LNCAP (cell line): ENCODE results near the gene DTNBP1.

ENCODE experiments used
- CTCF ChIP-seq: fragments of 450-650 bp; IDR thresholded peaks from 2 replicates; pipeline ENCODE4 v1.5.1; 2017; ENCODE audit warnings: mild to moderate bottlenecking

Gene DTNBP1

DNA sequence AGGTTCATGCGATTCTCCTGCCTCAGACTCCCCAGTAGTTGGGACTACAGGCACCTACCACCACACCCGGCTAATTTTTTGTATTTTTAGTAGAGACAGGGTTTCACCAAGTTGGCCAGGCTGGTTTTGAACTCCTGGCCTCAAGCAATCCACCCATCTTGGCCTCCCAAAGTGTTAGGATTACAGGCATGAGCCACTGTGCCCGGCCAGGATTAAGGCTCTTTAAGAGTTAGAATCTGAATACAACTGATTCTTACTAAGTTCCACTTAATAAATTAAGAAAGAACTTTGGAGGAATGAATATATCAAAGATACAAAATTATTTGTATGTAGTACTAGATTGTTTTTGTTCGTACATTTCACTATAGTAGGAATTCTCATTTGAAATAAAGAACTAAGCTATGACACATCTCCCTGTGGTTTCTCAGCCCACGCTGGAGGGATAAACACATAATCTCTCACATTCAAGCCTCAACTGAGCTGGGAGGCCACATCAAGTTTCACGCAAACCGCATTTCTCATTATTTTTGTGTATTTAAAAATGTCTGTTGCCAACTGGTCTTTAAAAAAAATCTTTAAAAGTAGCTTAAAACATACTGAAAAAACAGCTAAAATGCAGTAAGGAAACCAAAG lies 34.2 kb downstream of the DTNBP1 start:
- no peak for TF ChIP-seq CTCF

- TF ChIP-seq CTCF = no peak
Observed at GRCh38 chr6:15627821-15628220, 35.0 kb downstream of the DTNBP1 start.

GRCh38 chr6:15626878-15627674 lies 35.8 kb downstream of the DTNBP1 start:
- TF ChIP-seq CTCF = no peak

GRCh38 chr6:15626160-15626559 lies 36.7 kb downstream of the DTNBP1 start:
- no peak for TF ChIP-seq CTCF

- TF ChIP-seq CTCF = peak; percentile 56
Observed at GRCh38 chr6:15623276-15624116, 39.3 kb downstream of the DTNBP1 start.

DNA sequence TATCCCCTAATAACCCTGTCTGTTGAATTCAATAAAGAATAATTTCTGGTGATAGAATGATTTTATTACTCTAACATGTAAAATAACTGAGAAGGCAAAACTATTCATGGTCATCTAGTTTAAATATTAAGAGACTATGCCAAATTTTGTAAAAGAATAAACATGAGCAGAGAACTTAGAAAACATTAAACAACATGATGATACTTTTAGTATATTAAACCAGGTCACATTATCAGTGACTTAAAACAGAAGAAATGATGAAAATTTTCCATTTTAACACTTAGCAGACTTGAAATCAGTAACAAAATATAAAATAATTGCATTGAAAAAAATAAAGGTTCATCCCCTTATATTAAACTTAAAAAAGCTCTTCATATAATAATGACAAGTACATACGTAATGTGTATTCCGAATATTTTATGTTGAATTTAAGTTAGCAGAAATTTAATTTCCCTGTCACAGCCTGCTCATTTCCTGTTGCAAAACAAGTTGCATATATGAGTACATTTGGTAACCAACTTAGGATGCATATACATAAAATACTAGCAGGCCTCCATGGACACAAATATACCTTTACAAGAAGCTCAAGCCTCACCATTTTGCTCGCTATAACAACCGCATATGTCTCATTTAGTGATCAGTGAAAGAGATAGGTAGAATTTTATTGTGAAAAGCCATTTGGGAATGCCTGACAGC lies 40.6 kb downstream of the DTNBP1 start:
- no peak for TF ChIP-seq CTCF
